Panc1 (cell line): Measurements from ENCODE around the gene FLII. TPM values are rescaled to one million over a fixed set of nuclear protein-coding genes. Genes with fewer than 3 reads are reported as not detected.

Experiments
- ATAC-seq: fragments of 200-7000 bp; cut with Tn5 transposase; 2 replicates; pipeline ENCODE4 v1.9.1; 2020; ENCODE audit warnings: mild to moderate bottlenecking, moderate library complexity
- BruUV-seq: library from RNA; stranded (reverse); fragments of 400-500 nt; replicated peaks from 2 replicates; lab custom pipeline; 2021; lab: Mats Ljungman, UMichigan
- CTCF ChIA-PET: fragments of 300-600 bp; sonication (Branson Sonifier 250); formaldehyde crosslinking; loops from one replicate; lab custom pipeline; 2022; ENCODE audit warnings: antibody characterized with exemption; lab: Charles Lee
- POLR2A ChIA-PET: fragments of 300-600 bp; sonication (Branson Sonifier 250); formaldehyde crosslinking; loops from one replicate; lab custom pipeline; 2022; ENCODE audit warnings: antibody characterized with exemption; lab: Charles Lee
- DNase-seq: peaks from one replicate; pipeline ENCODE4 v3.0.0-alpha.2; 2010; ENCODE audit warnings: low read depth, low spot score
- H3K27ac ChIP-seq: 2 replicates; pipeline ENCODE4 v1.5.1; 2011; ENCODE audit warnings: mild to moderate bottlenecking, low read length, inconsistent platforms
- H3K27me3 ChIP-seq: fragments of 200-500 bp; sonication (Bioruptor generic); 2 replicates; pipeline ENCODE4 v1.6.0; 2014; ENCODE audit warnings: low read length, inconsistent platforms; ENCODE audit not compliant: control insufficient read depth, insufficient read depth
- H3K36me3 ChIP-seq: fragments of 200-500 bp; sonication (Bioruptor generic); 2 replicates; pipeline ENCODE4 v1.5.1; 2014; ENCODE audit warnings: inconsistent platforms, mild to moderate bottlenecking, low read length, moderate library complexity; ENCODE audit not compliant: control insufficient read depth, insufficient read depth
- H3K4me1 ChIP-seq: 2 replicates; pipeline ENCODE4 v1.5.1; 2011; ENCODE audit warnings: inconsistent platforms, mild to moderate bottlenecking, low read length, moderate library complexity; ENCODE audit not compliant: control insufficient read depth, insufficient read depth
- H3K4me3 ChIP-seq, 2 experiments: 2 replicates each; pipeline ENCODE4 v1.5.1; 2011 to 2012; ENCODE audit warnings: low read depth in 2 of 2, low read length in 2 of 2, mild to moderate bottlenecking in 2 of 2, inconsistent platforms in 1 of 2, moderate library complexity in 1 of 2
- H3K9me3 ChIP-seq: fragments of 200-500 bp; sonication (Bioruptor generic); 2 replicates; pipeline ENCODE4 v1.5.1; 2014; ENCODE audit warnings: low read depth, mild to moderate bottlenecking, inconsistent platforms, low read length, moderate library complexity; ENCODE audit not compliant: control insufficient read depth, insufficient read depth
- POLR2AphosphoS5 ChIP-seq: IDR thresholded peaks from 2 replicates; pipeline ENCODE4 v1.6.1; 2012; ENCODE audit warnings: mild to moderate bottlenecking, low read depth, low read length, moderate library complexity
- SIN3A ChIP-seq: IDR thresholded peaks from 2 replicates; pipeline ENCODE4 v1.6.1; 2012; ENCODE audit warnings: low read depth, mild to moderate bottlenecking, low read length, moderate library complexity, borderline replicate concordance; ENCODE audit not compliant: insufficient read depth
- TCF7L2 ChIP-seq: IDR thresholded peaks from 2 replicates; pipeline ENCODE4 v1.6.1; 2011; ENCODE audit warnings: mild to moderate bottlenecking, low read depth, low read length, inconsistent platforms
- in situ Hi-C: cut with HindIII; loops from 2 replicates; pipeline ENCODE4 v1.10.0; 2016; ENCODE audit warnings: low sequenced_read_pairs, low pct_unique_long_range_greater_than_20kb
- intact Hi-C: fragments of 100-400 bp; cut with micrococcal nuclease; formaldehyde crosslinking; loops from one replicate; pipeline ENCODE4 v1.10.0; 2022; ENCODE audit not compliant: unreplicated experiment
- total RNA-seq: library from RNA; stranded (reverse); gene quantifications from one replicate; pipeline ENCODE4 v1.2.1, GENCODE V29; 2021; ENCODE audit not compliant: unreplicated experiment
- TF ChIP-seq, protein P1 (sequence below): fragments of 450-650 bp; IDR thresholded peaks from 2 replicates; pipeline ENCODE4 v1.5.1; 2017; ENCODE audit warnings: mild to moderate bottlenecking
- TF ChIP-seq, protein P2 (sequence below), 2 experiments: IDR thresholded peaks; 2 replicates each; pipeline ENCODE4 v1.6.1; 2011 to 2012; ENCODE audit warnings: low read depth in 2 of 2, control low read depth in 1 of 2, low read length in 1 of 2, mild to moderate bottlenecking in 1 of 2, moderate library complexity in 1 of 2; ENCODE audit not compliant: insufficient read depth in 1 of 2

Gene FLII
- total RNA-seq, 1 experiment from 2014 or later: 207 TPM

DNA sequence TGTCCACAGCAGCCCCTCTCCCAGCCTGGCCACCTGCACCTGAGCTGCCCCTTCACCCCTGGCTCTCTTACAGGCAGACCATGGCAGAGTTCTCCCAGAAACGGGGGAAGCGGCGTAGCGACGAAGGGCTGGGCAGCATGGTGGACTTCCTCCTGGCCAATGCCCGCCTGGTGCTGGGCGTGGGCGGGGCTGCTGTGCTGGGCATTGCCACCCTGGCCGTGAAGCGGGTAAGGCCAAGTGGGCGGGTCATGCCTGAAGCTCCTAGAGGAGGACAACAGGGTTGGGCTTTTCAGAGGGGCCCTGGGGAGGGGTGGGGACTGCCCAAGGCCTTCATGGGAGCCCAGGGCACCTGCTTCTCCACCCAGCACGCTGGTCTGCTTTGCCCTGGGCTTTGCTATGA is 4.1 kb upstream of the FLII start:
- BruUV-seq: no TSS peak
- Histone ChIP-seq H3K36me3 (peaks cover 3% of the 10 kb centered on the region; the same call in 1 of the 2 replicates), H3K27ac (no peak overlapping the region), H3K4me1 (peaks cover 7% of the 10 kb centered on the region), H3K4me3 (no peak overlapping the region), H3K27me3 (no peaks in the 10 kb centered on the region), H3K9me3 (no peaks in the 10 kb centered on the region)
- ChIA-PET POLR2A (no interaction called here), CTCF (no interaction called here)
- ATAC-seq (no peak), DNase-seq (no peak)
- TF ChIP-seq, protein P1, sequence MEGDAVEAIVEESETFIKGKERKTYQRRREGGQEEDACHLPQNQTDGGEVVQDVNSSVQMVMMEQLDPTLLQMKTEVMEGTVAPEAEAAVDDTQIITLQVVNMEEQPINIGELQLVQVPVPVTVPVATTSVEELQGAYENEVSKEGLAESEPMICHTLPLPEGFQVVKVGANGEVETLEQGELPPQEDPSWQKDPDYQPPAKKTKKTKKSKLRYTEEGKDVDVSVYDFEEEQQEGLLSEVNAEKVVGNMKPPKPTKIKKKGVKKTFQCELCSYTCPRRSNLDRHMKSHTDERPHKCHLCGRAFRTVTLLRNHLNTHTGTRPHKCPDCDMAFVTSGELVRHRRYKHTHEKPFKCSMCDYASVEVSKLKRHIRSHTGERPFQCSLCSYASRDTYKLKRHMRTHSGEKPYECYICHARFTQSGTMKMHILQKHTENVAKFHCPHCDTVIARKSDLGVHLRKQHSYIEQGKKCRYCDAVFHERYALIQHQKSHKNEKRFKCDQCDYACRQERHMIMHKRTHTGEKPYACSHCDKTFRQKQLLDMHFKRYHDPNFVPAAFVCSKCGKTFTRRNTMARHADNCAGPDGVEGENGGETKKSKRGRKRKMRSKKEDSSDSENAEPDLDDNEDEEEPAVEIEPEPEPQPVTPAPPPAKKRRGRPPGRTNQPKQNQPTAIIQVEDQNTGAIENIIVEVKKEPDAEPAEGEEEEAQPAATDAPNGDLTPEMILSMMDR: no peak
- no peak for TF ChIP-seq POLR2AphosphoS5
- TF ChIP-seq SIN3A: no peak
- TF ChIP-seq, protein P2, sequence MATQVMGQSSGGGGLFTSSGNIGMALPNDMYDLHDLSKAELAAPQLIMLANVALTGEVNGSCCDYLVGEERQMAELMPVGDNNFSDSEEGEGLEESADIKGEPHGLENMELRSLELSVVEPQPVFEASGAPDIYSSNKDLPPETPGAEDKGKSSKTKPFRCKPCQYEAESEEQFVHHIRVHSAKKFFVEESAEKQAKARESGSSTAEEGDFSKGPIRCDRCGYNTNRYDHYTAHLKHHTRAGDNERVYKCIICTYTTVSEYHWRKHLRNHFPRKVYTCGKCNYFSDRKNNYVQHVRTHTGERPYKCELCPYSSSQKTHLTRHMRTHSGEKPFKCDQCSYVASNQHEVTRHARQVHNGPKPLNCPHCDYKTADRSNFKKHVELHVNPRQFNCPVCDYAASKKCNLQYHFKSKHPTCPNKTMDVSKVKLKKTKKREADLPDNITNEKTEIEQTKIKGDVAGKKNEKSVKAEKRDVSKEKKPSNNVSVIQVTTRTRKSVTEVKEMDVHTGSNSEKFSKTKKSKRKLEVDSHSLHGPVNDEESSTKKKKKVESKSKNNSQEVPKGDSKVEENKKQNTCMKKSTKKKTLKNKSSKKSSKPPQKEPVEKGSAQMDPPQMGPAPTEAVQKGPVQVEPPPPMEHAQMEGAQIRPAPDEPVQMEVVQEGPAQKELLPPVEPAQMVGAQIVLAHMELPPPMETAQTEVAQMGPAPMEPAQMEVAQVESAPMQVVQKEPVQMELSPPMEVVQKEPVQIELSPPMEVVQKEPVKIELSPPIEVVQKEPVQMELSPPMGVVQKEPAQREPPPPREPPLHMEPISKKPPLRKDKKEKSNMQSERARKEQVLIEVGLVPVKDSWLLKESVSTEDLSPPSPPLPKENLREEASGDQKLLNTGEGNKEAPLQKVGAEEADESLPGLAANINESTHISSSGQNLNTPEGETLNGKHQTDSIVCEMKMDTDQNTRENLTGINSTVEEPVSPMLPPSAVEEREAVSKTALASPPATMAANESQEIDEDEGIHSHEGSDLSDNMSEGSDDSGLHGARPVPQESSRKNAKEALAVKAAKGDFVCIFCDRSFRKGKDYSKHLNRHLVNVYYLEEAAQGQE (IDR thresholded peaks at IDR 0.05; ENCODE audit: insufficient read depth in 1 of 2, low read depth in 2 of 2, low read length in 1 of 2): no peak
- TF ChIP-seq TCF7L2: no peak
- in situ Hi-C loops: no loop called here
- intact Hi-C loops: no loop called here

DNA sequence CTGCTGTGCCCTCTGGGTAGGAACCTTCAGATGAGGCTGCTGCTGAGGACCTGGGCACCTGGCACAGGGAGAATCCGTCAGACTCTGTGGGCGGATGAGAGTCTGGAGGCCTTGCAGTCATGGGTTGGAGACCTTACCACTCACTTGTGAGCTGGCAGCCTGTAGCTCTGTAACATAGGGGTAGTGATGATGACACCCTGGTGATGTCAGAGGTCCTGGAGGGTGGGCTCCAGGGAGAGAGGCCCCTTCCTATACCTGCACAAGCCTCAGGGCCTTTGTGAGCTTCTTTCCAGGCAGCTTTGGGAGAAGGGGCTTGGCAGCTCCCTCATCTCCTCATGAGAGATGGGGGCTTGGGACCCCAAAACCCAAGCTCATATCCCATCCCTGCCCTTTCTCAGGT is 3.6 kb upstream of the FLII start:
- no peaks in the 10 kb centered on the region for H3K9me3 ChIP-seq
- DNase-seq (no peak), ATAC-seq (no peak)
- H3K27ac ChIP-seq: no peak overlapping the region
- TF ChIP-seq, protein P1: no peak
- TF ChIP-seq, protein P2 (IDR thresholded peaks at IDR 0.05; ENCODE audit: insufficient read depth in 1 of 2, low read depth in 2 of 2, low read length in 1 of 2): no peak
- TF ChIP-seq POLR2AphosphoS5 (no peak), TCF7L2 (no peak), SIN3A (no peak)
- in situ Hi-C loops (no loop called here), intact Hi-C loops (no loop called here)
- peaks cover 9% of the 10 kb centered on the region for H3K4me1 ChIP-seq
- no TSS peak for BruUV-seq
- POLR2A ChIA-PET: no interaction called here
- CTCF ChIA-PET: no interaction called here
- peaks cover 3% of the 10 kb centered on the region; the same call in 1 of the 2 replicates for H3K36me3 ChIP-seq
- H3K27me3 ChIP-seq: no peaks in the 10 kb centered on the region
- no peak overlapping the region for H3K4me3 ChIP-seq
